Measurements from ENCODE around the gene CTF1. TPM values are rescaled to one million over a fixed set of nuclear protein-coding genes. Genes with fewer than 3 reads are reported as not detected.

Gene CTF1
- total and polyA plus RNA-seq, 10 of the 15 experiments (the other 5 are each of a cell fraction or from before 2014, with no cell fraction given): 0.04 to 0.46 (median 0.11) TPM; not detected in 3

DNA sequence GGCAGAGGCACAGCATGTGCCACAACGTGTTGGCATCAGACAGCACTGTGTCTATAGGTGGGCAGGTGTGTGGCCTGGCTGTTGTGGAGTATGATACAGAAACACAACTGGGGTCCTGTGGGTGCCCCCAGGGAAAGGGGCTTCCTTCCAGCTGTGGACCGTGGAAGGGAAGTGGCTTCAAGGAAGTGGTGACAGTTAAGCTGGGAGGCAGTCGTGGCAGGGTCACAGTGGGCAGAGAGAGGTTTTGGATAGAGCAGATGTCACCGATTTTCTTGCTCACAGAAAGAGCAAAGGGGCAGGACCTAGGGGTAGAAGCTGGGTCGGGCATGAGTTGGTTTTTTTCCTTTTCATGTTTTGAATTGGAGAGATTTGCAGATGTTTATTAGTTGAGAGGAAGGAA lies 41.3 kb downstream of the CTF1 start:
- intact Hi-C loops (cut with micrococcal nuclease; ENCODE audit: unreplicated experiment) (no loop called here), in situ Hi-C loops (cut with MboI) (no loop called here)
- no peaks in the 10 kb centered on the region for H3K9me3 ChIP-seq (replicated peaks; ENCODE audit: control insufficient read depth, insufficient read depth, low read length)
- TF ChIP-seq ZNF24 (IDR thresholded peaks at IDR 0.05) (no peak), TCF12 (IDR thresholded peaks at IDR 0.05; ENCODE audit: low read depth, low read length) (no peak), NRF1 (conservative IDR thresholded peaks at IDR 0.05; ENCODE audit: low read depth, low read length) (no peak), HDAC6 (IDR thresholded peaks at IDR 0.05; ENCODE audit: unreplicated experiment) (no peak), YBX1 (IDR thresholded peaks at IDR 0.05) (no peak), TCF3 (IDR thresholded peaks at IDR 0.05; ENCODE audit: borderline replicate concordance, insufficient read depth, low read depth, low read length) (no peak), ELK1 (IDR thresholded peaks at IDR 0.05; ENCODE audit: low read depth, low read length) (no peak), BMI1 (IDR thresholded peaks at IDR 0.05; ENCODE audit: borderline replicate concordance) (no peak), CBX5 (IDR thresholded peaks at IDR 0.05; ENCODE audit: low read depth) (no peak), CUX1 (IDR thresholded peaks at IDR 0.05; ENCODE audit: insufficient replicate concordance, low read depth, low read length) (no peak)
- TF ChIP-seq, protein P1, sequence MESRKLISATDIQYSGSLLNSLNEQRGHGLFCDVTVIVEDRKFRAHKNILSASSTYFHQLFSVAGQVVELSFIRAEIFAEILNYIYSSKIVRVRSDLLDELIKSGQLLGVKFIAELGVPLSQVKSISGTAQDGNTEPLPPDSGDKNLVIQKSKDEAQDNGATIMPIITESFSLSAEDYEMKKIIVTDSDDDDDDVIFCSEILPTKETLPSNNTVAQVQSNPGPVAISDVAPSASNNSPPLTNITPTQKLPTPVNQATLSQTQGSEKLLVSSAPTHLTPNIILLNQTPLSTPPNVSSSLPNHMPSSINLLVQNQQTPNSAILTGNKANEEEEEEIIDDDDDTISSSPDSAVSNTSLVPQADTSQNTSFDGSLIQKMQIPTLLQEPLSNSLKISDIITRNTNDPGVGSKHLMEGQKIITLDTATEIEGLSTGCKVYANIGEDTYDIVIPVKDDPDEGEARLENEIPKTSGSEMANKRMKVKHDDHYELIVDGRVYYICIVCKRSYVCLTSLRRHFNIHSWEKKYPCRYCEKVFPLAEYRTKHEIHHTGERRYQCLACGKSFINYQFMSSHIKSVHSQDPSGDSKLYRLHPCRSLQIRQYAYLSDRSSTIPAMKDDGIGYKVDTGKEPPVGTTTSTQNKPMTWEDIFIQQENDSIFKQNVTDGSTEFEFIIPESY (IDR thresholded peaks at IDR 0.05): no peak
- no peak overlapping the region for H2AFZ ChIP-seq (ENCODE audit: control insufficient read depth, low read depth, low read length)
- no peak for ATAC-seq
- no TSS peak for BruUV-seq (replicated peaks)
- no peak for DNase-seq (ENCODE audit: low read depth, low spot score)
- SMC1A ChIA-PET (ENCODE audit: uncharacterized antibody, unreplicated experiment): no interaction called here
- H4K20me1 ChIP-seq (ENCODE audit: control insufficient read depth, insufficient read depth): no peaks in the 10 kb centered on the region
- no peaks in the 10 kb centered on the region for H3K27me3 ChIP-seq (replicated peaks in 1 of 2; ENCODE audit: control insufficient read depth in 2 of 2, insufficient read depth in 2 of 2, low read length in 1 of 2)
- no peak overlapping the region for H3K27ac ChIP-seq (ENCODE audit: control insufficient read depth, insufficient read depth)
- H3K9ac ChIP-seq (ENCODE audit: control insufficient read depth, insufficient read depth, low read length): no peak overlapping the region
- H3K36me3 ChIP-seq (ENCODE audit: control insufficient read depth in 2 of 2, insufficient read depth in 2 of 2, low read length in 1 of 2): peaks cover 0 to 4% of the 10 kb centered on the region in 2 experiments; a peak in 2 of 4 replicates
- H3K4me3 ChIP-seq: no peak overlapping the region
- H3K4me1 ChIP-seq (ENCODE audit: control insufficient read depth, insufficient read depth, low read length): peaks cover 9% of the 10 kb centered on the region
- RAD21 ChIA-PET (ENCODE audit: unreplicated experiment): interaction anchor here (0.6 kb wide), 1 partner anchor 205 kb away, joined by 3 read pairs; no protein-coding TSS in a partner anchor
- POLR2A ChIA-PET: interaction anchor here (0.6 kb wide), 1 partner anchor 22 kb away, joined by 5 read pairs; no protein-coding TSS in a partner anchor
- CTCF ChIA-PET: interaction anchor here (1.5 to 4.0 kb wide), 3 partner anchors 10 to 93 kb away, joined by 3 to 14 read pairs (median 7); no protein-coding TSS in a partner anchor
- no peak for FAIRE-seq
- no peaks in the 10 kb centered on the region for H3K79me2 ChIP-seq (ENCODE audit: control insufficient read depth, insufficient read depth, low read length)
- no peak overlapping the region for H3K4me2 ChIP-seq (ENCODE audit: control insufficient read depth, insufficient read depth)
- 47% methylated on average over 5 of the region's 5 CpGs for WGBS (ENCODE audit: insufficient coverage, insufficient replicate concordance, low lambda C conversion rate, missing lambda C conversion rate)

Data from GM12878 (cell line).